ENCODE results near the gene LTB4R2.
"Not testable (repeated sequence)": the region's sequence is repeated elsewhere in the genome, so short reads cannot be mapped to it uniquely, and the experiment has no call there.

Gene LTB4R2

DNA sequence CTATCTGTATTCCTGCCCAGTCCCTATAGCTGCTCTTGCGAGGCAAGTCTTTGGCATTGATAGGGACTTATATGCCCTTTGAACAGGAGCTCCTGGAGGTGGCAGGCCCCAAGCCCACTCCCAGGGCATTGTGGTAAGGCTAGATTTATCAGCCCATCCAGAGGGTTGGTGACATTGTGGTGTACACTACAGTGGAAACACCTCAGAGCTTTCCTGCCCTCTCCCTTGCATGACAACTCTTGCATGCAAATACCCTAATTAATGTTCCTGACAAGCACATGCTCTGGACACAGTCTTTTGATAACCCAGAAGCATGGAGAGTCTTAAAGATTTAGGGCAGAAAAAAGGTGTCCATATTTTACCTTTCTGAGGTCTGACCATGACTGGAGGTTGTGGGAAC lies 30.7 kb downstream of the LTB4R2 start:
- no peak for DNase-seq (ENCODE audit: low spot score)

DNA sequence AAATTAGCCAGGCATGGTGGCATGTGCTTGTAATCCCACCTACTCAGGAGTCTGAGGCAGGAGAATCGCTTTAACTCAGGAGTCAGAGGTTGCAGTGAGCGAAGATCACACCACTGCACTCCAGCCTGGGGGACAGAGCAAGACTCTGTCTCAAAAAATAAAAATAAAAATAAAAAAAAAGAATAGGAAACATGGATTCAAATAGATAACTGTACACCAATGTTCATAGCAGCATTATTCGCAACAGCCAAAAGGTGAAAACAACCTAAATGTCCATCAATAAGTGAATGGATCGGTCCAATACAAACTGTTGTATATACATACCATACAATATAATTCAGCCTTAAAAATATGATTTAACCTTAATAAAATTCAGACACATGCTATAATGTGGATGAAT lies 32.9 kb downstream of the LTB4R2 start:
- DNase-seq (ENCODE audit: low spot score): no peak

DNA sequence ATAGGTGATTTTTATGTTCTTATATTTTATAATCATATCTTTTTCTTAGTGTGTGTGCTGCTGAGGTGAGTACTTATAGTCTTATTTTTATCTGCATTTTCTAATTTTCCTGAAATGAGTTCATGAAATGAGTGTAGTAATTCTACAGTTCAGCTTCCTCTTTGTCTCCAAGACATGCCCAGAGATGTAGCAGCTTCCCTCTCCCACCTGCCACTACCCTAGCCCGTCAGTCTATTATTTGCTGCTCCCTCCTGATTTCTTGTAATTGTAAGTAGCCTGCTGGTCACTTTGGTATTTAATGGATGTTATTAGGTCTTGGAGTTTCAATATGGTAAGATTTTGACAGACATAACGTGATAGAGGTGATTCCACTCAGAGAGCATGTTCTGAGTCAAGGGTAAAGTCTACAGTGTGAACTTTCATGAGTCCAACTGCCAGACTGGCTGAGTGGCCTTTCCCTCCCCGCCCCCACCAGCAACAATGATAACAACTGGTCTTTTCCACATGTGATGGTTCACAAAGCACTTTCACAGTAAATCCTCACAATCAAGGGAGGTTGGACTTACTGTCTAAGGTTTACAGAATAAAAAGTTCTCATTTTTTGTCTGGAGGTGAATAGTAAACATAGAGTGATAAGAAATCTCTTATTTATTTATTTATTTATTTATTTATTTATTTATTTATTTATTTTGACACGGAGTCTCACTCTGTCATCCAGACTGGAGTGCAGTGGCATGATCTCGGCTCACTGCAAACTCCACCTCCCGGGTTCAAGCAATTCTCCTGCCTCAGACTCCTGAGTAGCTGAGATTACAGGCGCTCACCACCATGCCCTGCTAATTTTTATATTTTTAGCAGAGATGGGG lies 34.1 kb downstream of the LTB4R2 start:
- no peak for DNase-seq (ENCODE audit: low spot score)

DNA sequence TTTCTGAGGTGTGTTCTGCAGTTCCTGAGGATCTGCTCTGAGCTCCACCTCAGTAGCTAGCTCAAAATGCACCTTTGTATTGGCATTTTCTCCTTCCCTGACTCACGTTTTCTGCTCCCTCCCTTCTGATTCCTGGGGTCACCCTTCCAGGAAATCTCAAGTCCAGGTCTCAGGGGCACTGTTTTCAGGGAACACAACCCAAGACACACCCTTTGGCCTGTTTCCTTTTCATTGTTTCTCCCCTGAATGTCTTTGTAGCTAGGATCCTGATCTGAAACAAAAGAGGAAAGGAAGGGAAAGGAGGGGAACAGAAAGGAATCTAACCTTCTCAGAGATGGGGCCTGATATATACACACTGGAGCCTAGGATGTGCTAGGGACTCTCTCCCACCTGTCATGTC lies 37.2 kb downstream of the LTB4R2 start:
- DNase-seq (ENCODE audit: low spot score): no peak

DNA sequence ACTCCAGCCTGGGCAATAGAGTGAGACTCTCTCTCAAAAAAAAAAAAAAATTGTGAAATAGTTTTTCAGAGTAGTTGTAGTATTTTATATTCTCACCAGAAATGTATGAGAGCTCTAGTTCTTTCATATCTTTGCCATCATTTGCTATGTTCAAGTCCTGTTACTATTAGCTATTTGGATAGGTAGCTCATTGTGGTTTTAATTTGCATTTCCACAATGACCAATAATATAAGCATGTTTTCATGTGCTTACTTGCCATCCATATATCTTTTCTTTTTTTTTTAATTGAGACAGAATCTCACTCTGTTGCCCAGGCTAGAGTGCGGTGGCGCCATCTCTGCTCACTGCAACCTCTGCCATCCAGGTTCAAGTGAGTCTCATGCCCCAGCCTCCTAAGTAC lies 38.2 kb downstream of the LTB4R2 start:
- DNase-seq (ENCODE audit: low spot score): no peak

DNA sequence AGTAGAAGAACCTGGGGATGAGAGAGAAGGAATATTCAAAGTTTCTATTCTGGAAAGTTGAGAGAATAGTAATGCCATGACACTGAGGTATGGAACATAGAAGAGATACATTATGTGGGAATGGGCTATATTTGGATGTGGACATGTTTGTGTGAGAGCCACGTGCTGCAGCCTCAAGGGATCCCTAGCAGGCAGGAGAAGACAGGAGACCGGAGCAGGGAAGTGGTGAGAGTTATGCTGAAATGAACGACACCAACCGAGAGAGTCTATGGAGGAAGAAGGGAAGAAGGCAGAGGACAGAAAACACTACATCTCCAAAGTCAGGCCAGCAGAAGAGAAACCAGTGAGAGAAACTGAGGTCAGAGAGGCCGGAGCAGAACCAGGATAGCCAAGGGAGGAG lies 39.8 kb downstream of the LTB4R2 start:
- DNase-seq (ENCODE audit: low spot score): no peak

DNA sequence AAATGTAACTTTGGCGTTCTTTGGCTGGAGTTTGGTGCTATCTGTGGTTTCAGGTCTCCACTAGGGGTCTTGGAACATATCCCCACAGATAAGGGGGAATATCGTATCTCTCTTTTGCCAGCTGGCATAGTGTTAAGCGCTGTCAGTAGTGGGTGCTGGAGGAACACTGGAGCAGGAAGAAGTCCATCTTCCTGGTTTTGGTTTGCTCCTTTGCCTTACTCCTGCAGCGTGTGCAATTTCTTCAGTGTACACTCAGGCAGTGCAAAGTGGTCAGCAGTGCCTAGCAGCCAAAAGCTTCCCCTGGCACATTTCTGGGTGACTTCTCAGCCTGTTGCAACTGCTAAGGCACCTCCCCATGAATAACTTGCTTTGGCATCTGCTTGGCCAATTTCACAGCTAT lies 41.6 kb downstream of the LTB4R2 start:
- DNase-seq (ENCODE audit: low spot score): no peak

DNA sequence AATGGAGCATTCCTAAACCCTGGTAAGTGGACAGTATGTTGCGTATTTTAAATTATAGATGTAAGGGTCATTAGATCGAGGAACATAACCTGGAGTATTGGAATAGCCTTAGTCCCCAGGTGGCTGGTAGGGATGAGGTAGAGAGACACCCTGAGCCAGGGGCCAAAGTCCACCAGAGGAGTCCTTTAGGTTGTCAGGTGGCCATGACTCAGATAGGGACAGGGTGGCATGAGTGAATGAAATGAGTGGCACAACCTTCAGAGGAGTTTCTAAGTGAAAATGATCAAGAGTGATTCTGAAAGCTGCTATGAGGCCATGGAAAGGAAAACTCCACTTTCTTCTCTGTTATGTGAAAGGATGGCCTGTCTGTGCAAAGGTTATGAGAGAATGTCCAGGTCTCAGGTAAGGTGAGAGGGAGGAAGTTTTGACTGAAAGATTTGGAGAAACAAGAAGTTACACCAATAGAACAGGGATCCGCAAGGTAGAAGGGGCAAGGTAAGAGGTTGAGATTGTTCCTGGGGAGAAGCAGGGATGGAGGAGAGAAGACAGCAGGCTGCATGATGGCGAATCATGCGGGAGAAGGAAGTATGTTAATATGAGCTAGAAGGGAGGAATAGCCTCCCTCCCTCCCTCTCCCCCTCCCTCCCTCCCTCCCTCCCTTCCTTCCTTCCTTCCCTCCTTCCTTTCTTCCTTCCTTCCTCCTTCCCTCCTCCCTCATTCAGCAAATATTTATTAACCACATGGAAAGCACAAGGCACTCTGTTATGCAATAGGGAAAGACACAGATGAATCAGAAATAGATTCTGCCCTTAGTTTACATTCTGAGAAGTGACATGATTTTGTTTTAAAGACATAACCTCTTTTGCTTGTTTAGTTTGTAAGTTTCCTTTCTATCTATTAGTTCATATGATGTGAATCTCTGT lies 43.9 kb downstream of the LTB4R2 start:
- no peak for DNase-seq (ENCODE audit: low spot score)

DNA sequence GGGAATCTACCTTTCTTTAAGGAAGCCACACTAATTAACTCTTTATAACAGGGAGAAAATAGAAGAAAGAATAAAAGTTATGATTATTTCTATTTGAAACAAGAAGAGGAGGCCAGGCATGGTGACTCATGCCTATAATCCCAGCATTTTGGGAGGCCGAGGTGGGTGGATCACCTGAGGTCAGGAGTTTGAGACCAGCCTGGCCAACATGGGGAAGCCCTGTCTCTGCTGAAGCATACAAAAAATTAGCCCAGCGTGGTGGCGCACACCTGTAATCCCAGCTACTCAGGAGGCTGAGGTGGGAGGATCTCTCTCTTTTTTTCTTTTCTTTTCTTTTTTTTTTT lies 44.5 kb downstream of the LTB4R2 start:
- DNase-seq (ENCODE audit: low spot score): not testable (repeated sequence)

DNA sequence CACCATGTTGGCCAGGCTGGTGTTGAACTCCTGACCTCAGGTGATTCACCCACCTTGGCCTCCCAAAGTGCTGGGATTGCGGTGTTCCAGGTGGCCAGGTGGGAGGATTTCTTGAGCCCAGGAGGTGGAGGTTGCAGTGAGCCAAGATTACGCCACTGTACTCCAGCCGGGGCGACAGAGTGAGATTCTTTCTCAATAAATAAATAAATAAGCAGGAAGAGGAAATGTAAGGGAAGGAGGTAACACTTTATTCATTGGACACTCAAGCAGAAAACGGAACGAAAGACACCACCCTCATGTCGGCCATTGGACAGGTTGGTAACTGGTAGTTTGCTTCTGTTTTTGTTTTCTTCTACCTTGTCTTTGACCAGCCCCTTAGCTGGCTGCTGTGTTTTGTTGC lies 45.1 kb downstream of the LTB4R2 start:
- no peak for DNase-seq (ENCODE audit: low spot score)

DNA sequence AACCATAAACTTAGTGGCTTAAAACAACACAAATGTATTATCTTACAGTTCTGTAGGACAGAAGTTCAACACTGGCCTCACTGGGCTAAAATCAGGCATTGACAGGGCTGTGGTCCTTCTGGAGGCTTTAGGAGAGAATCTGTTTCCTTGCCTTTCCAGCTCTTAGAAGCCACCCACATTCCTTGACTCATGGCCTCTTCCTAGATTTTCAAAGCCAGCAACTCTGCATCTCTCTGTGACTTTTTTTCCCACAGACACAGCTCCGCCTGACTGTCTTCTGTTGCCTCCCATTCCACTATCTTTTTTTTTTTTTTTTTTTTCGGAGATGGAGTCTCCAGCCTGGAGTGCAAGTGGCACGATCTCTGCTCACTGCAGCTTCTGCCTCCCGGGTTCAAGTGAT lies 46.3 kb downstream of the LTB4R2 start:
- no peak for DNase-seq (ENCODE audit: low spot score)

DNA sequence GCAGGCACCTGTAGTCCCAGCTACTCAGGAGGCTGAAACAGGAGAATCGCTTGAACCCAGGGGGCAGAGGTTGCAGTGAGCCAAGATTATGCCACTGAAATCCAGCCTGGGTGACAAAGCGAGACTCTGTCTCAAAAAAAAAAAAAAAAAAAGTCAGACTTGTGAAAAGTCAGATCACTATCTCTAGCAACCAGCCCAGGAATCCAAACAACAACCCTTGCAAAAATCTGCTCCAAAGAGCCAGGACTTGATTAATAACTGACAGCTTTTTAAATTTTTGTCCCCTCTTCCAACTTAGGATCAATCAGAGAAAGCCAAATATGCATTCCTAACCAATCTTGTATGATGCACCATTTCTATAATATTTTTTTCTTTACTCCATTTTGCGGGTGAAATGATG lies 50.3 kb downstream of the LTB4R2 start:
- no peak for DNase-seq (ENCODE audit: low spot score)

DNA sequence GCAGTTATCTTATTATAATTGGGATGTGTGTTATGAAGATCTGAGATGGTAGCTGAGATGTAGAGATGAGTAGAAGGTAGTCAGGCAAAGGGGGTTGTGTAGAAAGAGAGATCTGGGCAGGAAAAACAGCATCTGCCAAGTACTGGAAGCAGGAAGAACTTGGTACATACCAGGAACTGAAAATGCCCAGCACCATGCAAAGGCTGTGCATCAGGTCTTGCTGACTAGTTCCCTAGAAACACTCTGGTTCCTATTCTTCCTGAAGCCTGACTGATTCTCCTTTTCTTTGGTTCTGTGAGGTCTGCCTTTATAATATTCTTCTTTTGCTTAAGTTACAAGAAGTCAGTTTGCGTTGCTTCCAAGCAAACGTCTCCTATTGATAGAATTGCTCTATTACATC lies 51.4 kb downstream of the LTB4R2 start:
- no peak for DNase-seq (ENCODE audit: low spot score)
